Esophagus (tissue), 2 donors: Measurements from ENCODE around the gene PRR23E. TPM values are rescaled to one million over a fixed set of nuclear protein-coding genes. Genes with fewer than 3 reads are reported as not detected.

ENCODE experiments used
- H3K27ac ChIP-seq, 2 donors: one replicate each; pipeline ENCODE4 v1.5.1; 2013; ENCODE audit warnings: low read depth in 2 of 2, mild to moderate bottlenecking in 2 of 2, inconsistent platforms in 1 of 2, low read length in 1 of 2, moderate library complexity in 1 of 2
- H3K27me3 ChIP-seq, 2 donors: one replicate each; pipeline ENCODE4 v1.6.1; 2013; ENCODE audit warnings: low read length in 2 of 2, control low read depth in 1 of 2, mild to moderate bottlenecking in 1 of 2; ENCODE audit not compliant: insufficient read depth in 2 of 2, control insufficient read depth in 1 of 2
- H3K36me3 ChIP-seq, 2 donors: one replicate each; pipeline ENCODE4 v1.6.1; 2013; ENCODE audit warnings: low read length in 1 of 2; ENCODE audit not compliant: control insufficient read depth in 2 of 2, insufficient read depth in 2 of 2
- H3K4me1 ChIP-seq, 2 donors: one replicate each; pipeline ENCODE4 v1.6.1; 2013; ENCODE audit warnings: low read length in 1 of 2; ENCODE audit not compliant: control insufficient read depth in 2 of 2, insufficient read depth in 2 of 2
- H3K4me3 ChIP-seq, 2 donors: one replicate each; pipeline ENCODE4 v1.5.1; 2013; ENCODE audit warnings: low read length in 2 of 2, mild to moderate bottlenecking in 2 of 2, low read depth in 1 of 2, moderate library complexity in 1 of 2
- H3K9me3 ChIP-seq, 2 donors: one replicate each; pipeline ENCODE4 v1.6.1; 2013; ENCODE audit warnings: mild to moderate bottlenecking in 2 of 2, low read depth in 1 of 2, low read length in 1 of 2, moderate library complexity in 1 of 2; ENCODE audit not compliant: control insufficient read depth in 2 of 2, insufficient read depth in 1 of 2
- WGBS, 2 donors: extraction: QIAGEN DNeasy Blood & Tissue Kit; methylation state at CpG; one replicate each; pipeline ENCODE4 v1.1.7; 2013; 5-methylcytosine and 5-hydroxymethylcytosine counted together
- polyA plus RNA-seq, 2 donors: library from polyadenylated mRNA; stranded (reverse); fragments of 200-250 nt; gene quantifications; one replicate each; pipeline ENCODE4 v1.2.3, GENCODE V29; 2013
- donor health status: healthy with polysubstance abuse.
- donor health status: Bipolar disorder and iron deficiency.

Gene PRR23E, protein sequence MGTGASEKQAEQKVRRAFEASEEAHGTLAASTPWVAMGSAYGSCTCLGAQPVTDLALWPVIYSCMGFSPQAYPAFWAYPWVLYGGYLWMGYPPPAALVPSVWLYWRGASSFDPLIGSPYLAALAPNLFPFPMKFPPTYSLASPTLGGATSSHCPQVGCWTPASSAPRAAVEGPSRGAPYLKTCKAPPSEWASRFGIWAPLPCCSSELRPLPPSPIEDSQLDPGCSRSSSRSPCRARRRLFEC
- polyA plus RNA-seq = not detected

DNA sequence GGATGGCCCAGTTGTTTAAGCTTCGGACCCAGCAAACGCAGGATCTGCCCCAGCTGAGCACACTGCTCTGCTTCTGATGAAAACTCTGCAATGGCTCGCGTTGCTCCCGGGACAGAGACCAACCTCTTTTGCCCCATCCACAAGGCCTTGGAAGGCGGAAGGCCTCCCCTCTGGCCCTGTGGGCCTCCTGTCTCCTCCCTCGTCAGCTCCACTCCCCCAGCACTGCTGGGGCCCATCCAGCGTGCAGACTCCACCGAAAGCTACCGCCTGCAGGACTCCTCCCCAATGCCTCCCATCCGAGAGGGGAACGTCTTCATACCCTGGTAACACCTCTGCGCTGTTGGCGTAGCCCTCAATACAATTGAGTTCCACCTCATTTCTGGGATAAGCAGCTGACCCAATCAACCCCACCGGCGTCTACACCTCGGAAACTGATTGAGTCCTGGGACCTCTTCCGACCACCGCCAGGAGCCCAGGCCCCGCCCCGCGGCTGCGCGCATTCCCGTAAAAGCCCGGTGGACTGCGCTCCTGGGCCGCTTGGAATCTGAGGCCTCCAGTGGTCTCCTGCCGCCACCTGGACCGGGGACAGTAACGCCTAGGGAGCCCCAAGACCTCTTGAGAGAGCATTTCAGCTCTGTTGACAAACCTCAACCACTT is at the start of gene PRR23E:
PRR23E (plus strand) TSS at position 556 of the 657 bp plus-strand sequence. CDS start 3,555 bp downstream, outside the sequence.
- WGBS, 2 donors = 93 to 94% methylated on average over 31 of the region's 31 CpGs
- H3K27ac ChIP-seq = no peak within 1 kb of the TSS
- no peaks in the 10 kb centered on the region for H3K27me3 ChIP-seq

DNA sequence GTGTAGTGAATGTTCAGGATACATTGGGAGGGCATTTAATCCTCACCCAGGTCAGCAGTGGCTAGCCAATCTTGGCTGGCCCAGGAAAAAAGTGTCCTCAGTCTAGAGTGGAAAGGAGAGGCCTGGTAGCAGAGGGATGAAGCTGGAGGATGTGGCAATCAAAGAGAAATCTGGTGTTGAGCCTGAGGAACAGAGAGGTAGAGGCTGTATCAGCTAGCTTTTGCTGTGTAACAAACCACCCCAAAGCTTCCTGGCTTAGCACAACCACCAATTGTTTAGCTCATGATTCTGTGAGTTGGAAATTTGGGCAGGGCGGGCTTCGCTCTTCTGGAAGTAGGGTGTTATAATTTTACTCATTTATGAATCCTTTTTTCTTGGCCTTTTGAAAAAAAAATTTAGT is 49.8 kb upstream of the PRR23E start:
- no peak overlapping the region for H3K27ac ChIP-seq
- peaks cover 0 to 6% of the 10 kb centered on the region in 2 donors for H3K9me3 ChIP-seq
- no peak overlapping the region for H3K4me3 ChIP-seq
- 79 to 99% methylated on average over 2 of the region's 2 CpGs for WGBS, 2 donors
- no peaks in the 10 kb centered on the region for H3K36me3 ChIP-seq
- H3K27me3 ChIP-seq = no peaks in the 10 kb centered on the region
- peaks cover 0 to 6% of the 10 kb centered on the region in 2 donors for H3K4me1 ChIP-seq

More for the DNA sequence above, at the start of gene PRR23E:
- H3K4me1 ChIP-seq = no peaks in the 10 kb centered on the region
- H3K36me3 ChIP-seq = no peaks in the 10 kb centered on the region
- no peak within 1 kb of the TSS for H3K4me3 ChIP-seq
- H3K9me3 ChIP-seq = peaks cover 0 to 4% of the 10 kb centered on the region in 2 donors

DNA sequence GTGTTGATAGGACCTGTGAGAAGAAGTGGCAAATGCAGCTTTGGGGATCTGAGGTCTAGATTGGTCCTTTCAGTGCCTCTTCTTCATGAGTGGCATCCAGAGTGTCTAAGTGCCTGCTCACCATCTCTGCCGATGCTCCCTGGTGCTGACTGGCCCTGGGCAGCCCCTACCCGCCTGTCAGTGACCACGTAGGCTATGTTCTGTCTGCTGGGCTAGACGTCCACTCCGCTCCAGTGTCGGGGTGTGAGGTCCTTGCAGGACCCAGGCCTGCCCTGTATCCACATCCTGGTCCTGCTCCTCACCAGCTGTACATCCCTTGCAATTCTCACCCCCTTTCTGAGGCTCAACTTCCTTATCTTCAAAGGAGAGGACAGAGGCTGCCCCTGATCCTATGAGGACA is 48.3 kb upstream of the PRR23E start:
- no peak overlapping the region for H3K4me3 ChIP-seq
- WGBS, 2 donors = 90 to 92% methylated on average over 6 of the region's 6 CpGs
- H3K9me3 ChIP-seq = peaks cover 0 to 6% of the 10 kb centered on the region in 2 donors
- no peaks in the 10 kb centered on the region for H3K36me3 ChIP-seq
- H3K27me3 ChIP-seq = no peaks in the 10 kb centered on the region
- no peak overlapping the region for H3K27ac ChIP-seq
- no peaks in the 10 kb centered on the region for H3K4me1 ChIP-seq

GRCh38 chr3:127145266-127145665 is 47.7 kb upstream of the PRR23E start:
- H3K27ac ChIP-seq = no peak overlapping the region
- WGBS, 2 donors = 83 to 90% methylated on average over 6 of the region's 6 CpGs

DNA sequence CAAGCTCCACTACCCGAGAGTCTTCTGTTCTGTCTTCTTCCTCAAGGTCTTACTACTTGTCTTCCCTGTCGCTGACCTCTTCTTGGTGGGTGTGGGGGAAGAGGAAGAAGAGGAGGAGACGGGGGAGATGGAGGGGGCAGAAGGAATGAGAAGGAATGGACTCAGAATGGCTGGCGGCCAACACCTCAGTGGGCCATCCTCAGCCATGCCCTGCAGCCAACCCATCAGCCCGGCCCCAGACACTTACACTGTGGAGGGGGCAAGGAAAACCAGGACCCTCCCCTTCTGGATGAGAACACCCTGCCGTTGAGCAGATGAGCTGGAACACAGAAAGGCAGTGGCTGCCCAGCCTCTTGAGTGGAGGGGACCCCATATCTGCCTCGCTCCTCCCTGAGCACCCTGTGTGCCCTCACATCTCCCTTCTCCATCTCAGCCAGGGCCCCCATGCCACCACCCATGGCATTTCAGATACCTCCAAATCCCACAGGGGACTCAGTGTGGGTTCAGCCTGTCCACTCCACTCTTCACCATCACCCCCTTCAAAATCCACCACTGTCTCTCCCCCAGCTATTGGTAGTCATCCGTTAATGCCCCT is 45.5 kb upstream of the PRR23E start:
- 81 to 83% methylated on average over 8 of the region's 8 CpGs for WGBS, 2 donors
- Histone ChIP-seq H3K4me1 (no peaks in the 10 kb centered on the region), H3K27ac (no peak overlapping the region), H3K9me3 (peaks cover 0 to 6% of the 10 kb centered on the region in 2 donors), H3K36me3 (no peaks in the 10 kb centered on the region), H3K4me3 (no peak overlapping the region), H3K27me3 (no peaks in the 10 kb centered on the region)

More at GRCh38 chr3:127145266-127145665, 47.7 kb upstream of the PRR23E start:
- Histone ChIP-seq H3K27me3 (no peaks in the 10 kb centered on the region), H3K4me3 (no peak overlapping the region), H3K4me1 (no peaks in the 10 kb centered on the region), H3K36me3 (no peaks in the 10 kb centered on the region), H3K9me3 (peaks cover 0 to 6% of the 10 kb centered on the region in 2 donors)

- H3K27me3 ChIP-seq = no peaks in the 10 kb centered on the region
- H3K36me3 ChIP-seq = no peaks in the 10 kb centered on the region
- no peaks in the 10 kb centered on the region for H3K4me1 ChIP-seq
- WGBS, 2 donors = 69 to 75% methylated on average over 6 of the region's 6 CpGs
- peaks cover 0 to 5% of the 10 kb centered on the region in 2 donors for H3K9me3 ChIP-seq
- no peak overlapping the region for H3K27ac ChIP-seq
- H3K4me3 ChIP-seq = no peak overlapping the region
Observed at GRCh38 chr3:127149621-127150310, 43.2 kb upstream of the PRR23E start.

GRCh38 chr3:127150513-127151250 is 42.2 kb upstream of the PRR23E start:
- Histone ChIP-seq H3K4me3 (no peak overlapping the region), H3K27me3 (no peaks in the 10 kb centered on the region), H3K9me3 (peaks cover 0 to 10% of the 10 kb centered on the region in 2 donors), H3K4me1 (no peaks in the 10 kb centered on the region), H3K36me3 (no peaks in the 10 kb centered on the region), H3K27ac (no peak overlapping the region)
- WGBS, 2 donors = 87 to 91% methylated on average over 15 of the region's 15 CpGs

DNA sequence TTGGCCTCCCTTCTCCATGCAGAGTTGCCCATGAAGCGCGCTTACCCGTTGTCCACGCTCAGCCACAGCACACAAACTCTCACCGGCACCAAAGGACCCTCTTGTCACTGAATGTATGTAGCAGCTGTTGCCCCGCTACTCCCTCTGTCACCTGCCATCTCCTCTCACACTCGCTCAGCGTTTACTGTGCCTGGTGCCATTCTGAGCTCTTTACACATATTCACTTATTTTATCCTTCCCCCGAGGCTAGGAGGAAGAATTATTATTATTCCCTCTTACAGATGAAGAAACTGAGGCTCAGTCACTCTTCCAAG is 41.7 kb upstream of the PRR23E start:
- Histone ChIP-seq H3K4me3 (no peak overlapping the region), H3K27me3 (no peaks in the 10 kb centered on the region), H3K4me1 (no peaks in the 10 kb centered on the region), H3K9me3 (peaks cover 0 to 10% of the 10 kb centered on the region in 2 donors), H3K36me3 (no peaks in the 10 kb centered on the region), H3K27ac (no peak overlapping the region)
- 92 to 93% methylated on average over 9 of the region's 9 CpGs for WGBS, 2 donors

DNA sequence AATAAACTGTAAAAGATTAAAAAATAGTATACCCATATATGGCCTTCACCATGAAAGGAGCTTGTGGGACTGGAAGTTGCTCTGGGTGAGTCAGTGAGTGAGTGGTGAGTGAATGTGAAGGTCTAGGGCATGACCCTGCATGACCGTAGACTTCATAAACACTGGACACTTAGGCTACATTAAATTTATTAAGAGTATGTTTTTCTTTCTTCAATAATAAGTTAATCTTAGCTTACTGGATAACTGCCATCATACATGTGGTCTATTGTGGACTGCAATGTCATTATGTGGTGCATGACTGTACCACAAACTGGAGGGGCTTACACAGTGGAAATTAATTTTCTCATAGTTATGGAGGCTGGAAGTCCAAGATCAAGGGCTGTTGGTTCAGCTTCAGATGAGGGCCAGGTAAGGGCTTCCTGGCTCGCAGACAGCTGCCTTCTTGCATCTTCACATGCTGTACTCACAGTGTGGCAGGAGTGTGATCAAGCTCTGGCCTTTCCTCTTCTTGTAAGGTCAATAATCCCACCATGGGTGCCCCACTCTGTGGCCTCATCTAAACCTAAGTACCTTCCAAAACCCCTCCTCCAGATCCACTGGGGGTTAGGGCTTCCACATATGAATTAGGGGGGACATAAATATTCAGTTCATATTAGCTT is 40.8 kb upstream of the PRR23E start:
- Histone ChIP-seq H3K27me3 (no peaks in the 10 kb centered on the region), H3K27ac (no peak overlapping the region), H3K4me1 (no peaks in the 10 kb centered on the region), H3K9me3 (peaks cover 0 to 10% of the 10 kb centered on the region in 2 donors), H3K4me3 (no peak overlapping the region), H3K36me3 (no peaks in the 10 kb centered on the region)
- WGBS, 2 donors = 73 to 87% methylated on average over 2 of the region's 2 CpGs
